ENCODE data around the gene TACC2. TPM values are rescaled to one million over a fixed set of nuclear protein-coding genes. Genes with fewer than 3 reads are reported as not detected.

The TACC2 gene
- total and polyA plus RNA-seq, 5 experiments from 2014 or later = not detected

DNA sequence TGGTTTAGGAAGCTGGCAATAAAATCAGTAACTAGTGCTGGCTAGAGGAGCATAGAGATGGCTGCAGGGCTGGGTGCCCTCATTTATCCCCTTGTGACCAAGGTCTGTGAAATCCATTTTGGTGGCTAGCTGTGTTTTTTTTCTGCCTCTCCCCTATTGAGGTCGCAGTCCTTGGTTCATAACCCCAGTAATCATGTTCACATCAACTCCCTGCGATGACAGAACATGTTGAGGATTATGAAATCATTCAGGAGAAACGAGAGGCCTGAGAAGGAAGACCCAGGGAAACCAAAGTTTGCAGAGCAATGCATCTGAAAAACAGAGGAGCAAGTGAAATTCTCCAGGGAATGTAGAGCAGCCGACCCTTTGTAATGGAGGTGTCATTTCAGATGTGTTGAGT, 126.9 kb downstream of the TACC2 start:
- Mint-ChIP-seq H3K9me3 (no peaks in the 10 kb centered on the region), H3K4me3 (no peak overlapping the region), H3K36me3 (no peaks in the 10 kb centered on the region), H3K27ac (no peak overlapping the region), H3K4me1 (peaks cover 0 to 3% (median under 1%) of the 10 kb centered on the region in 4 donors), H3K27me3 (peaks cover 23 to 45% (median 36%) of the 10 kb centered on the region in 5 donors)
- no peak for DNase-seq
- POLR2A ChIA-PET = no interaction called here
- ATAC-seq = no peak

DNA sequence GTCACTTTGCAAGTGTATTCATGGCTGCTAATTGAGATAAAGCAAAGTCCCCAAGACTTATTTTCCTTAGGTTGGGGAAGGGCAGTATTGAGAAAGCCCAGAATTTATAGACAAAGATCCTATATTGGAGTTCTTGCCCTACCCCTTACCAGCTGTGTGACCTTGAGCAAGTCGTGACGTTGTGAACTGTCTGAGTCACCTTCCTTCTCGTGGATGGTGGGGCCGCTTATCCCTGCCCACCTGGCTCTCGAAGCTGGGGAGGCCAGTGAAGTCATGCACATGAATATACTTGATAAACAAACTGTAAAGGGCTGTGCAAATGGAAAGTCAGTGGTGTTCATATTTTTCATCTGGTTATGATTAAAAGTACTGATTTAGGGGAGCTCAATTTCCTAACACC, 127.4 kb downstream of the TACC2 start:
- ATAC-seq = no peak
- Mint-ChIP-seq H3K27ac (no peak overlapping the region), H3K4me1 (peaks cover 0 to 3% (median under 1%) of the 10 kb centered on the region in 4 donors), H3K9me3 (no peaks in the 10 kb centered on the region), H3K36me3 (no peaks in the 10 kb centered on the region), H3K27me3 (peaks cover 19 to 41% (median 32%) of the 10 kb centered on the region in 5 donors), H3K4me3 (no peak overlapping the region)
- POLR2A ChIA-PET = no interaction called here
- DNase-seq = no peak

DNA sequence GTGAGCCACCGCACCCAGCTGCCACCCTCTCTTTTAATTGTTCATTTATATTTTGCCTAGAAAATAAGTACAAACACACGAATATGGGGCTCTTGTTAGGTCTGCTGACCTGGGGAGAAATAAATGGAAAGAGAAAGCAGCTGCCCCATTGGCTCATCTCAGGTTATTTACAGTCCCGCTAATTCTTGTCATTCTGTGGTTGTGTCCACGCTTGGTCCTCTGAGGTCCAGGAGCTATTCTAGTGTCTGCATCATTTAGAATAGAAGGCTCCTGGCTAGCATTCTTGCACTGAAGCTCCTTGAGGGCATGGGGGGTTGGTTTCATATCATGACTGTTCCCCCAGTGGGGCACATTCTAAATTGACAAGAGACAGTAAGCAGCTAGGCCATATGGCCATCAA, 128.5 kb downstream of the TACC2 start:
- ATAC-seq = no peak
- Mint-ChIP-seq H3K9me3 (no peaks in the 10 kb centered on the region), H3K27ac (no peak overlapping the region), H3K27me3 (peaks cover 12 to 31% (median 24%) of the 10 kb centered on the region in 5 donors), H3K4me1 (peaks cover 0 to 3% (median under 1%) of the 10 kb centered on the region in 4 donors), H3K36me3 (no peaks in the 10 kb centered on the region), H3K4me3 (no peak overlapping the region)
- POLR2A ChIA-PET = no interaction called here
- no peak for DNase-seq

DNA sequence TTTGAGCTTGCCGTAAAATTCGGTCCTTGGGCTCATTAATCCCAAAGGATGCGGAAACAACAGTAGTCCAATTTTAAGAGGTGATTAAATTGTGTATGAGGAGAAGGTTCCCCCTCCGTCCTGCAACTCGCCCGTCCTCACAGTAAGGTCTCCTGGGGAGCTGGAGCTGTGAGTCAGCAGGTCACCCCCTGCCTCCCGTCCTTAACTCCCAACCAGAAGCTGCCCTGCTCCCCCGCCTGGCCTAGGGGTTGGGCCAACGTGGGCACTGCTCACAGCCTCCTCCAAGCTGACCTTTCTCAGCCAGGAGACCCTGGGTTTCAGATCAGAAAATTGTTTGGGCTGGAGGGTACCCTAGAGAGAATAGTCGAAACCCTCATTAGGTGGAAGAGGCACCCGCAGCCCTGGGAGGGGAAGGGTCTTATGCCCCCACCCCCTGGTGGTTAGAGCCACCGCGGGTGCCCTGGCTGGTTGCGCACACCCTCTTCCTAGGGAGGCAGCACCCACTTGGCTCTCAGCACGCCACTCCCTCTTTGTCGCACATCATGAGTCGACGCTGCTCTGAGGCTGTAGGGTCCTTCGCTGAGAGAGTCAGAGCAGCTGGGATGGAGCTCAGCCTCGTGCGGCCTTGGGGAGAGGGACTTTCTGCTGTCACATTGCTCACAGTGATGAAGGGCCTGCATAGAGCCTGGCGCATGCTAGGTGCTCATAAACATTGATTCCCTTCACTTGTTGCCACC, 131.2 kb downstream of the TACC2 start:
- H3K4me1 Mint-ChIP-seq = no peaks in the 10 kb centered on the region
- POLR2A ChIA-PET = no interaction called here
- no peak for ATAC-seq

DNA sequence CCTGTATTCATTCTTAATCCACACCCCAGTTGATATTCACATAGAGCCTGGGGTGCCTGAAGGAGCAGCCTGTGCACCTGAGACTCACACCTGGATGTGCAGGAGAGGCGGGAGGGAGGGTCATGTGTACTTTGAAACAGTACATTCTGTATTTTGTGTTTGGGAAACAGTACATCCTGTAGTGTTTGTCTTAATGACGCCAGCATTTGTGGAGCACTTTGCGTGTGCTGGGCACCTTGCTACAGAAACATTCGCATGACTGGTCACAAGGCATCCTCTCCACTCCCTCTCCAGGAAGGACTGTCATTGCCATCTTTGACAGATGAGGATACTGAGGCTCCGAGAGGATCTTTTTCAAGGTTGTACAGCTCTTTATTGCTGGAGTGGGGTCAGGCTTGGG, 132.1 kb downstream of the TACC2 start:
- H3K9me3 Mint-ChIP-seq = peaks cover 0 to 2% (median 0%) of the 10 kb centered on the region in 9 donors

More for the DNA sequence above, 131.2 kb downstream of the TACC2 start:
- no peaks in the 10 kb centered on the region for H3K36me3 Mint-ChIP-seq
- peaks cover 8 to 17% (median 9%) of the 10 kb centered on the region in 5 donors for H3K27me3 Mint-ChIP-seq
- DNase-seq = no peak
- no peak overlapping the region for H3K4me3 Mint-ChIP-seq
- H3K27ac Mint-ChIP-seq = no peak overlapping the region
- H3K9me3 Mint-ChIP-seq = peaks cover 0 to 2% (median 0%) of the 10 kb centered on the region in 9 donors

DNA sequence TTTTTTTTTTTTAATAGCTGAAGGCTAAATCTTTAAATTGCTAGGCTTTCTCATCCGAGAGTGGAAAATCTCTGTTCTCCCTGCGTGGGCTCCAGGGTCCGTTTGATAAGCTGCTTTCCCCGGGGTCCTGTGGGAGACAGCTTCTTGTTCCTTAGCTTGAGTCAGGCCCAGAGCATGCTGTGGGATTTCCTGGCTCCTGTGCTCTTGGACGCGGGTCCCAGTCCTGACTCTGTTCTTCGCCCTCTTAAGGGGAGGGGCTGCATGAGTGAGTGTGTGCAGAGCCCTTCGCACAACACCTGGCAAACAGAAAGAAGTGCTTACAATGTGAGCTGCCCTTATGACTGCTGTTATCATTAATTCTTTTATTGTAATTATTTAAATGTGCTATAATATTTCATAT, 133.5 kb downstream of the TACC2 start:
- Mint-ChIP-seq H3K27ac (no peak overlapping the region), H3K9me3 (peaks cover 0 to 2% (median 0%) of the 10 kb centered on the region in 9 donors), H3K4me3 (no peak overlapping the region), H3K4me1 (no peaks in the 10 kb centered on the region), H3K36me3 (no peaks in the 10 kb centered on the region), H3K27me3 (peaks cover 1 to 5% (median 3%) of the 10 kb centered on the region in 5 donors)
- DNase-seq (no peak), ATAC-seq (no peak)
- POLR2A ChIA-PET = no interaction called here

More for the DNA sequence above, 132.1 kb downstream of the TACC2 start:
- ATAC-seq = no peak
- no peaks in the 10 kb centered on the region for H3K4me1 Mint-ChIP-seq
- POLR2A ChIA-PET = no interaction called here
- DNase-seq = no peak
- peaks cover 4 to 12% (median 4%) of the 10 kb centered on the region in 5 donors for H3K27me3 Mint-ChIP-seq
- no peak overlapping the region for H3K4me3 Mint-ChIP-seq
- no peak overlapping the region for H3K27ac Mint-ChIP-seq
- H3K36me3 Mint-ChIP-seq = no peaks in the 10 kb centered on the region

DNA sequence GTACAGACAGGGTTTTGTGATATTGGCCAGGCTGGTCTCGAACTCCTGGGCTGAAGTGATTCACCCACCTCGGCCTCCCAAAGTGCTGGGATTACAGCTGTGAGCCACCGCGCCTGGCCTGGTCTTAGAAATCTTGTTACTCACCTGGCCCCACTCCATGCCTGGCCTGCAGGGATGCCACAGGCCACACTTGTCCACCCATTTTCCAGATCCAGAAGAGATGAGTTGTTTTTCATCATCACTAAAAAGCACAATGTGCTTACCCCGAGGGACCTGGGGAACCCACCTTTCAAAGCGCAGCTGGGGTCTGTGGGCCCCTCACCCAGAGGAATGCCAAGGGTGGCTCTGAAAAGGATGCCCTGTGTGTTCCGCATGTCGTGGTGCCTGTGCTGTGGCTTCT, 134.2 kb downstream of the TACC2 start:
- H3K27me3 Mint-ChIP-seq = peaks cover 0 to 10% (median 5%) of the 10 kb centered on the region in 5 donors
- no peak for DNase-seq
- no peak overlapping the region for H3K4me3 Mint-ChIP-seq
- POLR2A ChIA-PET = no interaction called here
- H3K27ac Mint-ChIP-seq = no peak overlapping the region
- ATAC-seq = no peak
- H3K9me3 Mint-ChIP-seq = peaks cover 0 to 2% (median 0%) of the 10 kb centered on the region in 9 donors
- no peaks in the 10 kb centered on the region for H3K36me3 Mint-ChIP-seq
- H3K4me1 Mint-ChIP-seq = no peaks in the 10 kb centered on the region

DNA sequence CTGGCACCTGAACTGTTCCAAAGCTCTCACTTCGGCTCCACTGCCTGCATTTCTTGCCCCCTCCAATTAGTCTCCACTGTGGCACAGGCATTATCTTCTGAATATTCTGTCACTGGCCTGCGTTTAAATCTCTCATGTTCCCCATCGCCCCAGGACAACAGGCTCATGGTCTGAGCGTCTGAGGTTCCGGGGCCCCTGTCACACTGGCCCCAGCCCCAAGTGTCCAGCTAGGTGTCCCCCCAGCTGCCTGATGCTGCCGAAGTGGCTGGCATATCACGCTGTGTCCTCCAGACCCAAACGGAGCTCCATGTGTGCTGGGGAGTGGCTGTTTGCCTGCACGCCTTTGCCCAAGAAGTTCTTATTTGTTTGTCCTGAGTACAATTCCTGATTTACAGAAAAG, 135.4 kb downstream of the TACC2 start:
- ATAC-seq = no peak
- H3K9me3 Mint-ChIP-seq = peaks cover 0 to 3% (median 0%) of the 10 kb centered on the region in 9 donors
- H3K36me3 Mint-ChIP-seq = no peaks in the 10 kb centered on the region
- DNase-seq = no peak
- H3K4me3 Mint-ChIP-seq = no peak overlapping the region
- peaks cover 2 to 17% (median 5%) of the 10 kb centered on the region in 5 donors for H3K27me3 Mint-ChIP-seq
- POLR2A ChIA-PET = no interaction called here
- no peak overlapping the region for H3K27ac Mint-ChIP-seq
- no peaks in the 10 kb centered on the region for H3K4me1 Mint-ChIP-seq

DNA sequence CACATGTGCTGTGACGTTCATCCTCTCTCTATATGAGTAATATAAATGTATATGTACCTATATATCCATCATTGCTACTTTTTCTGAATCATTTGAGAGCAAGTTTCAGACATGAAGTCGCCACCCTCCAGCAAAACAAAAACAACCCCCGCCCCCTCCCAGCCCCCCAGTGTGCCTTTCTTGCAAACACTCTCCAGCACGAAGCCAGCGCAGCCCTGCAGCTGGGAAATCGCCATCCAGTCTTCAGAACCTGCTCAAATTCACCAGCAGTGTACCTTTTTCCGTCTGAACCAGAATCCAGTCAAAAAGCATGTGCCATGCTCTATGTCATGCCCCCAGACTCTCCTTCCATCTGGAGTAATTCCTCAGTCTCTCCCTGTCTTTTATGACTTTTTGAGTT, 135.8 kb downstream of the TACC2 start:
- Mint-ChIP-seq H3K27me3 (peaks cover 2 to 21% (median 5%) of the 10 kb centered on the region in 5 donors), H3K4me1 (no peaks in the 10 kb centered on the region), H3K36me3 (no peaks in the 10 kb centered on the region), H3K4me3 (no peak overlapping the region), H3K27ac (no peak overlapping the region), H3K9me3 (peaks cover 0 to 6% (median 0%) of the 10 kb centered on the region in 9 donors)
- DNase-seq (no peak), ATAC-seq (no peak)
- POLR2A ChIA-PET = no interaction called here

DNA sequence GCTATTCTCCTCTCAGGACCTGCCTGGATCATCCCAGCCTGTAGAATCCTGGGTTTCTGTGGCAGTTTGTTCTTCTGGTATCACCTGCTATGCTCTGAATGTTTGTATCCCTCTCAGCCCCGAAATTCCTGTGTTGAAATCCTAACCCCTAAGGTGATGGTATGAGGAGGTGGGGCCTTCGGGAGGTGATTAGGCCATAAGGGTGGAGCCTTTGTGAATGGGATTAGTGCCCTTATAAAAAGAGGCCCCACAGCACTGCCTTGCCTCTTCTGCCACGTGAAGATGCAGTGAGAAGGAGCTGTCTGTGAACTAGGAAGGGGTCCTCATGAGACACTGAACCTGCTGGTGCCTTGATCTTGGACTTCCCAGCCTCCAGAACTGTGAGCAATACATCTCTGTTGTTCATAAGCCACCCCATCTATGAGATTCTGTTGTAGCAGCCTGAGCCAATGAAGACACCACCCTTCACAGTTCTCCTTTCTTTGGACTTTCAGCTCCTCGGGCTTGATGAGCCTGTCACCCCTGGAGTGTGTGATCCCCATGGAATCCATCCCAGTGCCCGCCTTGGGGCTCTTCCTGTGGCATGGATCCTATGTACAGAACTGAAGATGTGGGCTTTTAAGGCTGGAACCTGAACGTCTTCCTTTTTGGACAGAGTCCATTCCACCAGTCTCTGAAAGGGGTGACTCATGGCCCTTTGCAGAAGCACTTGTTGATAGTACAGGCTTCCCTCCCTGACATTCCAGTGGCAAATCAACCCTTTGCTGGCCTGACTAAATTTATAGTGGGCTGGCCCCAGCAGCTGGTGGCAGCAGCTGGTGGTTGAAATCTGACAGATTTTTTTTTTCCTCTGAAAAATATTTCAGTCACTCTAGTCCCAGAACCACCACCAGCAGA, 138.0 kb downstream of the TACC2 start:
- H3K9me3 Mint-ChIP-seq = peaks cover 0 to 6% (median 0%) of the 10 kb centered on the region in 9 donors

DNA sequence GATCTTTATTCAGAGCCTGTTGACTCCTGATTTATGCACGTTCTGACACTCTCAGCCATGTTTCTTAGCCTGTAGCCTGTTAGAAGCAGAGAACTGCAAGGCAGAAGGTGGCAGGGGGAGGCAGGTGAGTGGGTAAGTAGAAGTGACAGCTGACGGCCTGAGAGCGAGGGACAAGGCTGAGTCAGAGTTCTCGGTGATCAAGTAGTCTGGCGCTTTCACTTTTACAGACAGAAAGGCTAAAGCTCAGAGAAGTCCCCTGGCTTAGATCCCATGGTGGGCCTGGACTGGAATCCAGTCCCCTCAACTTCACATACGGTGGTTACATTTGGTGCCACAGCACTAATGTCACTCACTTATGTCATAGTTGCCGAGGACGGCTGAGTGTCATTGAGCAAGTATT, 139.0 kb downstream of the TACC2 start:
- H3K27me3 Mint-ChIP-seq = peaks cover 6 to 38% (median 9%) of the 10 kb centered on the region in 5 donors
- no peak overlapping the region for H3K27ac Mint-ChIP-seq
- no peak for ATAC-seq
- H3K4me3 Mint-ChIP-seq = no peak overlapping the region
- H3K36me3 Mint-ChIP-seq = no peaks in the 10 kb centered on the region
- H3K9me3 Mint-ChIP-seq = peaks cover 0 to 6% (median 0%) of the 10 kb centered on the region in 9 donors
- H3K4me1 Mint-ChIP-seq = peaks cover 0 to under 1% (median 0%) of the 10 kb centered on the region in 4 donors
- DNase-seq = no peak
- POLR2A ChIA-PET = no interaction called here

More for the DNA sequence above, 138.0 kb downstream of the TACC2 start:
- DNase-seq = no peak
- POLR2A ChIA-PET = no interaction called here
- Mint-ChIP-seq H3K27ac (no peak overlapping the region), H3K4me1 (no peaks in the 10 kb centered on the region), H3K27me3 (peaks cover 5 to 31% (median 9%) of the 10 kb centered on the region in 5 donors), H3K4me3 (no peak overlapping the region), H3K36me3 (no peaks in the 10 kb centered on the region)
- ATAC-seq = no peak

DNA sequence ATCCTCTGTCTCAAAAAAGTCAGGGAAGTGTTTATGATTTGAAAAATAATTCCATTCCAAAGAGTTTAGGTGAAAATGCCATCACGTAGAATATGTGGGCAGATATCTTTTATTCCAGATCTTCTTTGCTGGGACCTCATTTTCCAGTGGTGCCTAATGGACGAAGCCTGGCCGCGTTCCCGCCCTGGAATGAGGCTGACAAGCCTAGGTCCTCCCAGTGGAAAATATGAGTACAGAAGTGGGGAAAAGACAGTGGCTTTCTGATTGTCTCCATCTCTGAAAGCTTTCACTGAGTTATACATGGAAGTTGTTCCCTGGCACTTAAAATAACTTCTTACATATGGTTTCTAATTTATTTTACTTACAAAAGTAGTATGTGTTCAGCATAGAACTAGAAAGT, 139.4 kb downstream of the TACC2 start:
- Mint-ChIP-seq H3K27ac (no peak overlapping the region), H3K4me1 (peaks cover 0 to 5% (median 1%) of the 10 kb centered on the region in 4 donors), H3K4me3 (no peak overlapping the region), H3K27me3 (peaks cover 8 to 43% (median 11%) of the 10 kb centered on the region in 5 donors), H3K9me3 (peaks cover 0 to 6% (median 0%) of the 10 kb centered on the region in 9 donors), H3K36me3 (no peaks in the 10 kb centered on the region)
- no peak for DNase-seq
- ATAC-seq = no peak
- POLR2A ChIA-PET = no interaction called here
